Glomerular endothelial cell (primary cell): ENCODE results near the gene POLR3G. TPM values are rescaled to one million over a fixed set of nuclear protein-coding genes. Genes with fewer than 3 reads are reported as not detected.

Experiments used
- DNase-seq: peaks from one replicate; pipeline ENCODE4 v3.0.0-alpha.2; 2011; ENCODE audit warnings: low read depth, low spot score; ENCODE audit errors: extremely low read depth
- total RNA-seq: library from RNA; depleted of rRNA; stranded (reverse); fragments of >200 nt; gene quantifications from 2 replicates; pipeline ENCODE4 v1.2.3, GENCODE V29; 2015

POLR3G gene, protein sequence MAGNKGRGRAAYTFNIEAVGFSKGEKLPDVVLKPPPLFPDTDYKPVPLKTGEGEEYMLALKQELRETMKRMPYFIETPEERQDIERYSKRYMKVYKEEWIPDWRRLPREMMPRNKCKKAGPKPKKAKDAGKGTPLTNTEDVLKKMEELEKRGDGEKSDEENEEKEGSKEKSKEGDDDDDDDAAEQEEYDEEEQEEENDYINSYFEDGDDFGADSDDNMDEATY
- 7.9 and 15.1 TPM in 2 replicates for total RNA-seq

DNA sequence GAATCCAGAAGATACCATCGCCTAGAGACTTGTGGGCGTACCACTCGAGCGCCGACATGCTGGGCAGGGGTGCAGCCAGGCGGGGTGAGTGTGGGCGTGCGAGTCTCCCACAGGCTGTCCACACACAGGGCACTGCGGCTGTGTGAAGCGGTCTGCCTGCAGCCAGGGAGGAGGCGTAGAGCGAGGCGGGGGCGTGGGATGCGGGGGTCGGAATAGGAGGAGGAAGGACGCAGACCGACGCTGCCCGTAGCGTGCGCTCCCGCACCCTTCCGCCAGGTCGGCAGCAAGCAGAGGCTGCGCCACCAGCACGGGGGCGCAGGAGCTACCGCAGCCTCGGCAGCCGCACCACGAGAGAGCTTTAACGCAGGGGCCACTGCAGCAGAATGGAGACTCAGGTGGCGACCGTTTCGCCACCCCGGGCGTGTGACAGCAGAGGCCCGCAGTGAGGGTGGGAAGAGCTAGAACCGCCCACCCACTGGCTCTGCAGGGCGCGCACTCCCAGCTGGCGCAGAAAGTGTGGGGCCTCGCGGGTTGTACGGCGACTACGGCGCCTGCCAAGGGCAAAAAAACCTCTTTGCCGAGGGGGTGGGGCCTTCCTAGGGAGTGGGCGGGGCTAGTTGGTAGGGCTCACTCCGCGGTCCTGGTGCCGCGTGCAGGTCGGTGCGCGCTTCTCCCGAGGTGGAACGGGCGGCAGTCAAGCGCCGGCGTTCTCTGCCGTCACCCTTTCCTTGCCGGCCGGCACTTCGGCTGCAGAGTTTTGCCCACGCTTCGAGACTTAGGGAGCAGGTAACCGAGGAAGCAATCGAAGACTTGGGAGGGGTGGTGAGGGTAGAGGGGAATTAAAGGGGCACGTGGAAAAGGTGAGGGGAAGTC lies at the start of gene POLR3G, which contains the start of gene MBLAC2:
TSS of gene POLR3G (plus strand) at position 630 of the 873 bp plus-strand sequence. CDS start 10,704 bp downstream, outside the sequence.
TSS of gene MBLAC2 (minus strand) at position 537 of the 873 bp plus-strand sequence. CDS start at position 58, 479 bp downstream.
- DNase-seq: peak; percentile 44

DNA sequence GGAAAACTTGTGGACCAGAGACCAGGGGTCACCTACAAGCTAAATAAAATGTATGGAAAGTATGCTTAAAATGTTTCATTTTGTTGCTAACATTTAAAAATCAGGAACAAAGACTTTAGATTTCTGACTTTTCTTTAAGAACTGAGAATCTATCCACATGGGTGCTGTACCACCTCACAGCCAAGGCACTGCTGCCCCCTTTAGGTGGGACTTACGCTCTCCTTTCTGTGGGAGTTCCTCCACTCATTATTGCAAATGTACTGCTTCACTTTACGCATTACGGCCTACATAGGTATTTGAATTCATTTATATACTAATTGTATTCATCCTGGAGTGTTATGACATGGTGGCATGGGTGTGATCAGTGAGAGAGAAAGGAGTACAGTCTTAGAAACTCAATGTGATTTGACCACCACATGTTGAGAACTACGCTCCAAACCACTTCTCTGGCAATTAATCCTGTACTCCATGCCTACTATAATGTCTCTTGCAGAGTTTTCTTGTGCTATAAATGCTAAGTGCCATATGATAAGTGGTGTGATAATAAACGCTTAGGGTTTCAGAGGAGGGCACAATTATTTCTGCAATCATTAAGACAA lies 40.4 kb upstream of the POLR3G start:
- no peak for DNase-seq

DNA sequence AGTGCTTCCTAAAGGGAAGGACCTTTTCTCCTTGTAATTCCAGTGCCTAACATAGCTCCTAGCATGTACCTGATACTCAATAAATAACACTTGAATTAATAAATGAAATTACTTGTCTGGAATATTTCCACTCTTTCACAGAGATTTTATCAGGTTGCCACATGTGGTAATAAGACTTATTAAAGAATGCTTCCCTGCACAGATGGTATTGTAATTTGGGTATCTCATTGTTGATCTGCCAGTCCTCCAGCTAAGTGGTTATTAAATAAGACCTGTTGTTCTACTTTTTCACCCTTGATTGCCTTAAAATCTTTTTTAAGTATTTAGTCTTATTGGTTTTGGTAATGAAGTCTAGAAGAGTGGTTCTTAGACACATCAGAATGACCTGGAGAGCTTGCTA lies 37.0 kb upstream of the POLR3G start:
- no peak for DNase-seq

DNA sequence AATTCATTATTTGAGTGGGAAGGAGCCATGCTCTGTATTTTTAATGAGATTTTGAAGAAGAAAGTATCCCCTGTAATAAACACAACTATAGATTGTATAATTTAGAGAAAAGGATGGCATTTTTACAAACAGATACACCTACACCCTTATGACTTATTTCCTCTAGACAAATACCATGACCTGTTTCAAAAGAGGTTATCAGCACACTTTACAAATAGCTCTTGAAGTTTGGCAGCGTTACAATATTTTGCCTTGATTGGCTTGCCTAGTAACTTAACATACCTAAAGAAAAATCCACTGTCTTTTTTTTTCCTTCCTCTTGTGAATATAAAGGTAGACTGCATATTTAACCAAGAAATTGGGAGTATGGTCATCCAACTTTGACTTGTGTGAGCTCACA lies 36.6 kb upstream of the POLR3G start:
- DNase-seq: no peak

DNA sequence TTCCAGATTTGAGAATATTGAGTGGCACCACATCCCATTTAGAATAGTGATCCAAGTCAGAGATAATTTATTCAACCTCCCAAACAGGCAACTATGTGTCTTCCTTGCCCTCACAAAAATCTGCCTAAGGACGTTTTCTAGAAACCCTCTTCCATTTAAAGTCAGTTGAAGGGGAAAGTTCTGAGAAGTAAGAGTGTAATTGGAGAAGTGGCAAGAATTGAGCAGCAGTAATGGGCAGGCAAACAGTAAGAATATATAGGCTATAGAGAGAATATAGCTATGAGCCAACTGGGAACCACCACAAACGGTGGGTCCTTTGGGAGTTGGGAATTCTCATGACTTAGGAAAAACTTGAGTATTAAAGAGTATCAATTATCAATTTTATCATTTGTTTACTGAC lies 34.0 kb upstream of the POLR3G start:
- no peak for DNase-seq

DNA sequence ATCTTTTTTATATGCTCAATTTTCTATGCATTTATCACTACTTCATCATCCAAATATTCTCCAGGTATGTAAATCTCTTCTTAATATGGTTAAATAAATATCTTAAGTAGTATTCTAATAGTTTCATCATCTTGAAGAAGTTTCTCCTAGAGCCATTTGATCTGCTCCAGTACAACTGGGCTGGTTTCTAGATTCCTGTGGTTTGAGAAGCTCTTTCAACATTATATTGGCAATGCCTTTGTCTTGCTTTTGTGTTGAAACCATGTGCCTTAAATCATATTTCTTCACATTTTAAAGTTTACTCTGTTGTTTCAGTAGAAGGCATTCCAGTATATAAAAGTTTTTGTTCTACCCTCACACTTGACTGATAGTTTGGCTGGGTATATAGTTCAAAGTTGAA lies 27.7 kb upstream of the POLR3G start:
- no peak for DNase-seq

DNA sequence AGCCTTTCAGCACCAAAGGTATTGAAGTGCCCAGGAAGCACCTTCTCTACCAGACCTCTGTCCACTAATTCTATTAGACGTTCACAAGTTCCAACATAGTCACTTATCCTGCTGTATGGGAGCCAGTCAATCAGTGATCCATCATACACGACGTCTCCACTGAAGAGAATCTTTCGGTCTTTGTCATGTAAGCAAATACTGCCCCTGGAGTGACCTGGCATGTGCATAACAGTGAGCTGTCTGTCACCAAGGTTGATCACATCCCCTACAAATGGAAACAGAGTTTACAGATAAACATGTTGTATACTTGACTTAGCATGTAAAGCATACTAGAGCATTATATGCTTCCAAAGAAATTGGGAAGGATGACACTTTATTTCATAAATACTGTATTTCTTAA lies 13.4 kb upstream of the POLR3G start:
- no peak for DNase-seq

DNA sequence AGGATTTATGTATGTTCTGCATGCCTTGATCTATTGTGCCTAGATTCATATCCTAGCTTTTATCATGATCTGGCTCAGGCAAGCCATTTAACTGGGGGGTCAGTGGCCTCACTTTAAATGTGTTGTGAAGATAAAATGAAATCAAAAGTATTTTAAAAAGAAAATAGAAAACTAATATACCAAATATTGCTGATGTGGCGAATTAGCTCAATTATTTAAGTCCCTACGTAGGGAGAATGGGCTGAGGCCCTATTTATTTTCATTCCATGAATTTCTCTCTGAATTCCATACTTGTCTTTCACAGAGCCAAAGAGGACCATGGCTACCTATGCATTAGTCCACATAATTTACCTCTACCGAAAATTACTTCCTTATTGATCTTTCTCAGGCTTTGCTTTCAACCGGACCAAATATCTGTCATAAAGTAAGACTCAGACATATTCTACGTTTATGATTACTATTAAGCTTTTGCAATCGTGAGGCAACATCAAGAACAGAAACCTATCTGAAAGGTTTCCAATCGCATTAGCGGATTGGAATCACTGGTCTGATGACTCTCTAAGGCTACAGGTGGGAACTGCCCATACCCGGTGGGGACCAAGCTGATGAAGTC lies 1.8 kb upstream of the POLR3G start:
- no peak for DNase-seq

DNA sequence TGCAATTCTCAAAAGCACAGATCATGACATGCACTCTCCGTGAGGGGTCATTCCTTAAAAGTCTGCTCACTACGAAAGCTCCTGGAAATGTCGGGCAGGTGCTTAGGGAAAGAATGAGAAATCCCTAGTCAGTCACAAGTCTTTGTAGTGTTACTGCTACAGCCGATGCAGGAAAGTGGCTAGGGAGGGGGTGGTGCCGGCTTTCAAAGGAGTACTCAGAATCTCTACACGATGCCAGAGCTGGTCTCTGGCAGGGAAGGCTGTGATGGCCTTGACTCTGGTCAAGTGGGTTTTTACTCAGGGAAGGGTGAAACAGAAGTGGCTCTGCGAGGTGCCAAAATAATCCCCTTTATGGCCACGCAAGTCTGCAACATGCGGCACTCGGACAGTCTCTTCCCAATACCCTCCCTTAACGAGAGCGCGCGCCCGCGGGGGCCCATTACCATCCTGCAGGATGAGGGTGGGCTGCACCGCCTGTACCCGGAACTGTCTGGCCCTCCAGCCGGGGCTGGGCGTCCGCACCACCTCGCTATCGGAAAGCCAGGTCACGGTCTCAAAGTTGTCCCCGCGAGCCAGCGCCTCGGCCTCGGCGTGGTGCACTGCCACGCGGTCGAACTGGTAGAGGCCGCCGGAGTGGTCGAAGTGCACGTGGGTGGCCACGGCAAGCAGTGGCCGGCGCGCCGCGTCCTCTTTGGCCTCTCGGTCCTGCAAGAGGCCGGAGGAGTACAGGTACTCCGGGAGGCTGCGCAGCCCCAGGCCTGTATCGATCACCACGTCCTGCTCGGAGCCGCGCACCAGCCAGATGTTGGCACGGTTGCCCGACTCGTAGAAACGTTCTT lies 1.0 kb upstream of the POLR3G start:
- DNase-seq: no peak

DNA sequence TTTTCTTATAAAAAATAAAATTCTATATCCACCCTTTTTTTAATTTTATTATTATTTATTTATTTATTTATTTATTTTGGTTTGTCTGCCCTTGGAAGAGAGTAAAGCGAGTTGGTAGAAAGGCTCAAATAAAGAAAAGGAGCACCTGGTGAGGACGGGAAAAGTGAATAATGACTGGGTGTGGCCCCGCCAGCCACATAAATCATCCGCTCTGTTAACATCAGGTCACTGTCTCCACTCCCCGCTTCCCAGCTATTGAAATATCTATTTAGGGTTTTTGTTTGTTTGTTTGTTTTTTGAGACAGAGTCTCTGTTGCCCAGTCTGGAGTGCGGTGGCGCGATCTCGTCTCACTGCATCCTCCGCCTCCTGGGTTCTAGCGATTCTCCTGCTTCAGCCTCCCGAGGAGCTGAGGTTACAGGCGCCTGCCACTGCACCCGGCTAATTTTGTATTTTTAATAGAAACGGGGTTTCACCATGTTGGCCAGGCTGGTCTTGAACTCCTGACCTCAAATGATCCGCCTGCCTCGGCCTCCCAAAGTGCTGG lies 844 bp downstream of the POLR3G start:
- no peak for DNase-seq

DNA sequence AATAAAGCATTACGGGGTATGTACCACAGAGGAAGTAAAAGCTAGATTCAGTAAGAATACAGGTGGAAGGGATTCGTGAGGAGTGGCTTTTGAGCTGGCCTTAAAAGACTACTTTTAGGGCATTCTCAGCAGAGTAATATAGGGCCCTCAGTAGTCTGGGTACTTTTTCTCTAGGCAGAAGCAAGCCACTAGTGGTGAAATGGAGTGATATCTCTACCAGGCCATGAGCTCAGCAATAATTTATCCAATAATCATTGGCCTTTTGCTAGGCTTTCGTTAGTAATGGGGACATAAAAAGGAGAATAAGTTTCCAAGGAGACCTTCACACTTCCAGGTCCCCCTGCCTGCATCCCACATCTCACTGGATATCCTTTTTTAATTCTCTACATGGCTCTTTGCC lies 1.7 kb downstream of the POLR3G start:
- no peak for DNase-seq

DNA sequence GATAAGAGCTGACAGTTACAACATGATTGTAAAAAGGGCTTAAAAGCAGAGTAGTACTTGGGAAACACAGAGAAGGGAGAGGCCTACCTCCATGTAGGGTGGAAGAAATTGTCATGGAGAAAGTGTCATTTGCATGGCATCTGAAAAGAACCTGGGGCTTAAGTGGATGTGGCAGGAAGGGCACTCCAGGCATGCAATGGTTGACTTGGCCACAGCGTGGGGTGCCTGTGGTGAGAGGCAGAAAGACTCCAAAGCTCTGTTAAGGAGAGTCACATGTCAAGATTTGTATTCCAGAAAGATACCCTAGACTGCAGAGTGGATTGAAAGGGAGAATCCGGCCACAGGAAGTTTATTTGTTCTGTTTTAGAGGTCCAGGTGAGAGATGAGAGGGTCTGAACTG lies 2.4 kb downstream of the POLR3G start:
- no peak for DNase-seq

DNA sequence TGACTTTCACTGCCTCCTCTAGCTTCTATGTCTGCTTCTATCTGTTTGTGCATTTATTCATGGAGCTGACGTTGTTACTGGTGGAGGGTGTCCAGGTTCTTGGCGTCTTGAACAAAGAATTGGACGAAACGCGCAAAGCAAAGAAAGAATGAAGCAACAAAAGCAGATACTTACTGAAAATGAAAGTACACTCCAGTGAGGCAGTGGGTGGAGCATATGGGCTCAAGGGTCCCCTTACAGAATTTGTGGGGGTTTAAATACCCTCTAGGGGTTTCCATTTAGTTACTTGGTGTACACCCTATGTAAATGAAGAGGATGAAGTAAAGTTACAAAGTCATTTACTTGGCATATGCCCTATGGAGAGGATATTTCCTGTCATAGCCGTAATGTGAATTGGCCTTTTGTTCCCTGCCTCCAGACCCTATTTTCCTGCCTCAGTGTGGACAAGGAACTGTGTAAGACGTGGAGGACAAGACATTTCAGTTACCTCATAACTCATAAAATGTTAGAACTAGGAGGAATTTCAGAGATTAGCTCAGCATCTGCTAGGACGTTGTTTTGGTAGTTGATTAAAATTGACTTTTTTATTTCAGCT lies 3.1 kb downstream of the POLR3G start:
- DNase-seq: no peak

DNA sequence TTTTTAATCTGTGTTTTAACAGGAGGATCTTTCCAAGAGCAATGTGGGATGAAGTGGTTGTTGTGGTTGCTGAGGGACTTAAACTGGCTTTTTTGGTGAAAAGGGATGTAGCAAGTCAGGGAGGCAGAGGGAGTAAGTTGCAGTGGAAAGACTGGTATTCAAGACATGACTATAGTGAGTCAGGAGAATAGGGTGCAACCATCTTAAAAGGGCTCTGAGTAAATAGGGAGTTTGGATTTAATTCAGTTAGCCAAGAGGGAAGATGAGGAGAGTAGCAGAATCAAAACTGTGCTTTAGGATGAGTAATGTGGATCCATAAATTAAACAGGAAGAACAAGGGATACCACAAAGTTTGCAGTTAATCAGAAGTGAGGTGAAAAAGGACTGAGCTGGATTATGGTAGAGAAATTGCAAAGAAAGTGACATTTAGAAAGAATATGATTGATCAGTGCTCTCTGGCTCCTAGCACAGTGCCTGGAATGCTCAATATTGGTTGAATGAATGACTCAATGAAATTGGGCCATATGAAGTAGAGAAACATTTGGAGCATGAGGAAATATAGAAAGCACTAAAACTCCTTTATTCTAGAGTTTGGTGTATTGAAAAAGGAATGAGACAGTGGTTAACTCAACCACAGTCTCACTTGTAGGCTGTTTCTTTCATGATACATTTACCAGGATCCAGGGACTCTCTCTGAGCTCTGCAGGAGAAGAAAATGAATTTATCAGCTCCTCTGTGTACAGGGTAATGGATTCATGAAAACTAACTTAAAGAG lies 5.1 kb downstream of the POLR3G start:
- no peak for DNase-seq

DNA sequence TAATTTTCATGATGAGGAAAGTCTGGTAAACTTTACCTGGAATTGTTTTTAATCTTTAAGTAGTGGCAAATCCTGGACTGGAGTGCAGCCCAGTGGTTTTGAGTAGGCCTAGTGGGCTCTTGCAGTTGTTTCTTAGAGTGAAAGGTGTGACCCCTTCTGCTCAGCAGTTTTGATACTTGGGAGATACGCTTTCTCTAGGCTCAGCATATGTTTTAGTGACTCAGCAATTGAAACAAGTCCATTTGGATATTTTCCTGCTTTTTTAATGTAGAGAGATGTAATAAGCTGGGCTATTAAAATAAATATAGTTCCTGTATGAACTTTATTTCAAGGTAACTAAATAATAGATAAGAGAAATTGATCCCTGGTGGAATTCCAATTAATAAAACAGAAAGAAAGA lies 6.0 kb downstream of the POLR3G start:
- DNase-seq: no peak

DNA sequence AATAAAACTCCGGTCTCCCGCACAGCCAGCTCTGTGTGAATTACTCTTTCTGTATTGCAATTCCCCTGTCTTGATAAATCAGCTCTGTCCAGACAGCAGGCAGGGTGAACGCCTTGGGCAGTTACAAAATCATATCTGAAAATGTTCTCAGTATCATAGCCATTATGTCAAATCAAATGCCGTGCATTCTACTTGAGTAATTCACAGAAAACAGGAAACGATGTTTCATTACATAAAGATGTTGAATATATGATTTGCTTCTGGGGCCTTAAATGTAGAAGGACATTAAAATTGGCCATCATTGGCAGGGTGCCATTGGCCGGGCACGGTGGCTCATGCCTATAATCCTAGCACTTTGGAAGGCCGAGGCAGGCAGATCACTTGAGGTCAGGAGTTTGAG lies 8.5 kb downstream of the POLR3G start:
- peak; percentile 68 for DNase-seq

DNA sequence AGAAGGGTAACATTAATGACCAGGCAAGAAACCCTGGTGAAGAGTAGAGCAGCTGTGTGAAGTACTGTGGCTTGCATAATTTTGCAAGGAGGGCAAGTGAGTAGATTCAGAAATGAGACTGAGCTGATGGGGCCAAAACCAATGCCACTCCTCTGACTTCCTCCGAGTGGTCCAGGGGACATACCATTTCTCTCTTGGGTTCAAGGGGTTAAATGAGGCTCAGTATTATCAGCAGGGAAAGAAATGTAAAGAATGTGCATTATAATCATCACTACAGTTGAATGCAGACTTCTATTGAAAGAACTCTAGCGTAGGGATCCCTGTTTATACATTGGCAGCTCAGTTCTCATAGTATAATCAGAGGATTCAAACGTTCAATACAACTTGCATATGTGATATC lies 9.9 kb downstream of the POLR3G start:
- DNase-seq: no peak

DNA sequence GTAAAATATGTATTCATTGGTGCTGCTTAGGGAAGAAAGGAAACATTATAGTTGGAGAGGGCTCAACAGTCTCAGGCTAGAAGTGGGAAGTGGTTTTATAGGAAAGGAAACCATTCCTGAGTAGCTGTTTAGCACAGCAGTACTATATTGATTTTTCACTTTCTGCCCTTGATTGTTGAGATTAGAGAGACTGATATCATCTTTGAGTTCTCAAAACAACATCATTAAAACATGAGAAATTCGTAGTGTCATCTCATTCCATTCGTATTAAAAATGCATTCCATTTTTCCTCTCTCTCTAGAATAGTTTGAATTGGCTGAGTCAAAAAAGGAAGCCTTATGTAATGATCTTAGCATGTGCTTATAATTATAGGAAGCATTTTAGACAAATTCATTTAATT lies 14.1 kb downstream of the POLR3G start:
- DNase-seq: no peak

DNA sequence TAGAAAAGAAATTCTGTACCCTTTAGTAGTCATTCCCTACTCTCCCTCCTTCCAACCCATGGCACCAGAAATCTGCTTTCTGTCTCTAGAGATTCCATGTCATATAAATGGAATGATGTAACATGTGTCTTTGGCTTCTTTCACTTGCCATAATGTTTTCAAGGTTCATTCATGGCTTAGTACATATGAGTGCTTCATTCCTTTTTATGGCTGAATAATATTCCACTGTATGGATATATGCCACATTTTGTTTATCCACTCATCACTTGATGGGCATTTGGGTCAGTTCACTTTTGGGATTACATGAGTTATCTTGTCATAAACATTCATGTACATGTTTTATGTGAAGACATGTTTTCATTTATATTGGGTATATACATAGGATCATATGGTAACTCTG lies 19.4 kb downstream of the POLR3G start:
- no peak for DNase-seq
